ENCODE data around the gene CLEC19A. TPM values are rescaled to one million over a fixed set of nuclear protein-coding genes. Genes with fewer than 3 reads are reported as not detected.

CLEC19A gene
- total RNA-seq, 4 donors from 2014 or later: not detected

DNA sequence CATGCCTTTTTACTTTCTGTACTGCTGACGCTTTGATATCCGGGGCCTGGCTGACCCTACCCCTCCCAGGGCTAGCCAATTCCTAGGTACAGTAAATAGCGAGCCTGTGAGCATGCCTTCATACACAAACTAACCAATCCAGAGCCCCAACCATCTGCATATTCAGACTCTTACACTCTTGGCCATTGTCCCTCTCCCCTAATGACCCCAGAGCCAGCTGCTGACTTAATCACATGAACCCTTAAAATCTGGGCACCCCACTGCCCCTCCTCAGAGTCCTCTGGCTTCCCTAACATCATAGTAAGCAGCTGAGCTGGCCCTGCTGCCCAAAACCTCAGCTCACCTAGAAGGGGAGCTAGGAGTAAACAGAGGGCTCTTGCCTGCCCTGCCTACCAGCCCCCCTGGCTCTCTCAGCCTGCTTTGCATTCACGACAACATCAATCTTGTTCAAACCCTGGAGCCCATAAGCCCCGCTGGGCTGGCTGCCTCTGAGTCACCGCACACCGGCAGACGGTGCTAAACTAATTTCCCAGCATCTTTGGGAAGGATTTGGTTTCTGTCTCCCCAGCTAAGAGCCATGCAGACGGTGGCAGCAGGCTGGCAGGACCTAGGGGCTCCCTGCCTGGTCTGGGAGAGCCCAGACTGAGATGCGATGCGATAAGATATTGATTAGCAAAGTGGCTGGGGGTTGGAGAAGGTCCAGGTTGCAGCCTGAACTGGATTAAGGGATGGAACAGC, 63.2 kb downstream of the CLEC19A start:
- H3K9me3 ChIP-seq: no peaks in the 10 kb centered on the region
- H3K36me3 ChIP-seq: no peaks in the 10 kb centered on the region
- peaks cover 0 to 8% (median 2%) of the 10 kb centered on the region in 3 donors for H3K27me3 ChIP-seq
- intact Hi-C loops (cut with DNase I; ENCODE audit: low total_unique reads): no loop called here
- TF ChIP-seq POLR2A (IDR thresholded peaks at IDR 0.05) (no peak), CTCF (IDR thresholded peaks at IDR 0.05 in 4 of 5, conservative IDR thresholded peaks at IDR 0.05 in 1 of 5) (no peak)
- no peak for DNase-seq
- in situ Hi-C loops (cut with MboI; ENCODE audit: low sequenced_read_pairs in 4 of 4): no loop called here
- no peak for ATAC-seq
- no peak overlapping the region for H3K27ac ChIP-seq
- no peak overlapping the region for H3K4me3 ChIP-seq
- no peaks in the 10 kb centered on the region for H3K4me1 ChIP-seq

DNA sequence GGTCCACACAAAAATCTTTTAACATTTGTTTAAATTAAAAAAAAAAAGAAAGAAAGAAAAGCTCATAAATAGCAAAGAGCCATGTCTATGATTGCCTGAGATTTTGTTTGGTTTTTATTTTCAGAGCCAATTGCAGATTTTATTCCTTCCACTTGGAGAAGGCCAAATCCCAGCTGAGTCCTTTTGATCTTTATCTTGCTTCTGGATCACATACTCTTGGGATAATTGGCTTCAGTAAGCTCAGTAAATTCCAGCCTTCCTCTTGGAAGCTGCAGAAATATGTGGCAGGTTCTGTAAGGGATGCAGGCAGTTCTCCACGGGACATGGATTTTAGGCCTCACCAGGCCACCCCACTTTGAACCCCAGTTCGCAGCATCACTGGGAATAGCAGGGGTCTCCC, 68.8 kb downstream of the CLEC19A start:
- in situ Hi-C loops (cut with MboI; ENCODE audit: low sequenced_read_pairs in 4 of 4): no loop called here
- Histone ChIP-seq H3K27me3 (peaks cover 0 to 2% (median 0%) of the 10 kb centered on the region in 3 donors), H3K4me3 (no peak overlapping the region), H3K9me3 (no peaks in the 10 kb centered on the region), H3K27ac (no peak overlapping the region), H3K4me1 (no peaks in the 10 kb centered on the region), H3K36me3 (no peaks in the 10 kb centered on the region)
- ATAC-seq: no peak
- TF ChIP-seq POLR2A (IDR thresholded peaks at IDR 0.05) (no peak), CTCF (IDR thresholded peaks at IDR 0.05 in 4 of 5, conservative IDR thresholded peaks at IDR 0.05 in 1 of 5) (no peak)
- intact Hi-C loops (cut with DNase I; ENCODE audit: low total_unique reads): no loop called here
- no peak for DNase-seq

- ATAC-seq: no peak
- no peak for TF ChIP-seq POLR2A (IDR thresholded peaks at IDR 0.05)
- no peak for TF ChIP-seq CTCF (IDR thresholded peaks at IDR 0.05 in 4 of 5, conservative IDR thresholded peaks at IDR 0.05 in 1 of 5)
- DNase-seq: no peak
- Histone ChIP-seq H3K27ac (no peak overlapping the region), H3K27me3 (no peaks in the 10 kb centered on the region), H3K36me3 (no peaks in the 10 kb centered on the region), H3K9me3 (no peaks in the 10 kb centered on the region), H3K4me3 (no peak overlapping the region), H3K4me1 (no peaks in the 10 kb centered on the region)
- in situ Hi-C loops (cut with MboI; ENCODE audit: low sequenced_read_pairs in 4 of 4): no loop called here
- intact Hi-C loops (cut with DNase I; ENCODE audit: low total_unique reads): no loop called here
Measured at GRCh38 chr16:19356024-19356952, 70.8 kb downstream of the CLEC19A start.

DNA sequence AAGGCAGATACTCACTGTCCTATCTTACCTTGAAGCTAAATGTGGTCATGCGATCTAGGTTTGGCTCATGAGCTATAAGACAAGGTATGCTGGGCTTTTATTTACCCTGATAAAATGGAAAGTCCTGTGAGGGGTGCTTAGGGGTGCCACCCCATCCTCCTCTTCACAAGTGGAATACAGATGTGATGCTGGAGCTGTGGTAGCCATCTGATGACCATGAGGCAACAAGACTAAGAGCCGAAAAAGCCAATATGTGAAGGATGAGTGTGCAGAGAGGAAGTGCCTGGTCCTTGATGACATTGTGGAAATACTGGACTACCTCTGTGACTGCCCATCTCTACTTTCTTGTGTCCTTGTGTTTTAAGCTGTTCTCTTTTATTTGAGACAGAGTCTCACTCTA, 74.0 kb downstream of the CLEC19A start:
- in situ Hi-C loops (cut with MboI; ENCODE audit: low sequenced_read_pairs in 4 of 4) (no loop called here), intact Hi-C loops (cut with DNase I; ENCODE audit: low total_unique reads) (no loop called here)
- ATAC-seq (no peak), DNase-seq (no peak)
- Histone ChIP-seq H3K9me3 (no peaks in the 10 kb centered on the region), H3K27me3 (no peaks in the 10 kb centered on the region), H3K4me3 (no peak overlapping the region), H3K27ac (no peak overlapping the region), H3K36me3 (no peaks in the 10 kb centered on the region), H3K4me1 (no peaks in the 10 kb centered on the region)
- TF ChIP-seq POLR2A (IDR thresholded peaks at IDR 0.05) (no peak), CTCF (IDR thresholded peaks at IDR 0.05 in 4 of 5, conservative IDR thresholded peaks at IDR 0.05 in 1 of 5) (no peak)

Other genes starting within 250 kb of the CLEC19A start
- gene COQ7, start 218.1 kb upstream of the CLEC19A start, total RNA-seq: 10 to 100 TPM; 15.1 to 36.2 (median 21.7) TPM
- gene ITPRIPL2, start 171.8 kb upstream of the CLEC19A start, total RNA-seq: 10 to 100 TPM; 13.3 to 18.9 (median 18.5) TPM
- gene SYT17, start 117.5 kb upstream of the CLEC19A start, total RNA-seq: under 1 TPM; 0.10 to 0.87 (median 0.18) TPM
- gene TMC5, start 132.2 kb downstream of the CLEC19A start, total RNA-seq: under 1 TPM in 1 of 4 donors, not detected in 3; 0.19 TPM
- 10 to 100 TPM; 48.8 to 64.1 (median 53.7) TPM for gene GDE1, start 236.4 kb downstream of the CLEC19A start, total RNA-seq
- gene CCP110, start 238.2 kb downstream of the CLEC19A start, total RNA-seq: 1 to 10 TPM; 6.8 to 8.8 (median 7.0) TPM